Hepatocyte (in vitro differentiated cells): ENCODE results near the gene HOXD10. TPM values are rescaled to one million over a fixed set of nuclear protein-coding genes. Genes with fewer than 3 reads are reported as not detected.

Experiments
- DNase-seq: peaks from one replicate; pipeline ENCODE4 v3.0.0-alpha.2; 2016; ENCODE audit warnings: low spot score
- H2AFZ ChIP-seq: fragments of 200-600 bp; sonication (generic); 2 replicates; pipeline ENCODE4 v1.6.0; 2016; ENCODE audit warnings: antibody characterized with exemption, mild to moderate bottlenecking
- H3K27ac ChIP-seq: fragments of 200-600 bp; sonication (generic); 2 replicates; pipeline ENCODE4 v1.5.1; 2016; ENCODE audit warnings: mild to moderate bottlenecking
- H3K27me3 ChIP-seq: fragments of 200-600 bp; sonication (generic); 2 replicates; pipeline ENCODE4 v1.6.1; 2016
- H3K36me3 ChIP-seq: fragments of 200-600 bp; sonication (generic); replicated peaks from 2 replicates; pipeline ENCODE4 v1.5.1; 2016; ENCODE audit warnings: low read depth; ENCODE audit not compliant: insufficient read depth
- H3K4me1 ChIP-seq: fragments of 200-600 bp; sonication (generic); 2 replicates; pipeline ENCODE4 v1.5.1; 2016; ENCODE audit warnings: mild to moderate bottlenecking, moderate library complexity; ENCODE audit not compliant: insufficient read depth
- H3K4me2 ChIP-seq: fragments of 200-600 bp; sonication (generic); 2 replicates; pipeline ENCODE4 v1.6.0; 2016
- H3K4me3 ChIP-seq: fragments of 200-600 bp; sonication (generic); 2 replicates; pipeline ENCODE4 v1.5.1; 2016; ENCODE audit warnings: mild to moderate bottlenecking
- H3K79me2 ChIP-seq: fragments of 200-600 bp; sonication (generic); 2 replicates; pipeline ENCODE4 v1.6.0; 2017; ENCODE audit warnings: mild to moderate bottlenecking
- H3K9me2 ChIP-seq: fragments of 200-600 bp; sonication (generic); replicated peaks from 2 replicates; pipeline ENCODE4 v1.6.0; 2017; ENCODE audit warnings: mild to moderate bottlenecking; ENCODE audit not compliant: insufficient read depth
- H3K9me3 ChIP-seq: fragments of 200-600 bp; sonication (generic); 2 replicates; pipeline ENCODE4 v1.5.1; 2016; ENCODE audit warnings: low read depth, mild to moderate bottlenecking
- H4K20me1 ChIP-seq: fragments of 200-600 bp; sonication (generic); 2 replicates; pipeline ENCODE4 v1.6.0; 2016; ENCODE audit warnings: mild to moderate bottlenecking; ENCODE audit not compliant: insufficient read depth, poor library complexity, severe bottlenecking
- EZH2 ChIP-seq: fragments of 200-600 bp; sonication (generic); IDR thresholded peaks from 2 replicates; pipeline ENCODE4 v1.6.1; 2016; ENCODE audit warnings: antibody characterized with exemption, mild to moderate bottlenecking, borderline replicate concordance
- EZH2phosphoT487 ChIP-seq: fragments of 200-600 bp; sonication (generic); IDR thresholded peaks from one replicate; pipeline ENCODE4 v1.6.1; 2018; ENCODE audit warnings: antibody characterized with exemption, mild to moderate bottlenecking, low read depth, moderate library complexity; ENCODE audit not compliant: unreplicated experiment, severe bottlenecking
- WGBS: methylation state at CpG from one replicate; pipeline ENCODE4 v1.1.6; 2016; ENCODE audit warnings: low lambda C conversion rate; ENCODE audit errors: missing lambda C conversion rate; 5-methylcytosine and 5-hydroxymethylcytosine counted together
- polyA plus RNA-seq: library from polyadenylated mRNA; unstranded; fragments of >200 nt; fragmentation: Nextera tagmentation; extraction: Ambion mirVana; gene quantifications from 2 replicates; pipeline ENCODE4 v1.2.1, GENCODE V29; 2016
- total RNA-seq: library from RNA; depleted of rRNA; stranded (reverse); fragments of >200 nt; gene quantifications from 2 replicates; pipeline ENCODE4 v1.2.3, GENCODE V29; 2014
- TF ChIP-seq, protein P1 (sequence below): fragments of 200-600 bp; sonication (generic); IDR thresholded peaks from 2 replicates; pipeline ENCODE4 v1.5.1; 2016; ENCODE audit warnings: antibody characterized with exemption, mild to moderate bottlenecking; ENCODE audit not compliant: poor library complexity

The HOXD10 gene
- total and polyA plus RNA-seq, 2 experiments from 2014 or later: 5.1 to 8.5 TPM

DNA sequence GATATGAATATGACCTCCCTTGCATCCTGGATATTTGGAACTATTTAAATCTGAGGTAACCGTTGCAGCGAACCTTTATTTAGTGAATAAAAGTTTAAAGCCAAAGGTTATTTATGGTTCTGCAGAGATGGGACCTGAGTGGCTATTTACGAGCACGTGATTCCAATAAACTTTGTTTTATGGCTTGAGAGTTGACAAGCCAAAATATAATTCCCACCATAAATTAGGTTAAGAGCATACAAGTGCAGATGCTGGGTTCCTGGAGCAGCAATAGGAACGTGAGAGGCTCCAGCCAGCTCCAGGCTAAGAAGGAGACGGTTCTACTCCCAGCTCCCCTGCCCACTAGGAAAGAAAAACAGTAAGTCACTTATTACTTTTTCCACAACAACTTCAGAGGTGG lies 29.5 kb downstream of the HOXD10 start:
- Histone ChIP-seq H2AFZ (no peak overlapping the region), H3K36me3 (no peaks in the 10 kb centered on the region), H3K79me2 (no peaks in the 10 kb centered on the region), H3K4me2 (no peak overlapping the region), H3K27ac (no peak overlapping the region), H3K27me3 (peaks cover 98% of the 10 kb centered on the region), H4K20me1 (no peaks in the 10 kb centered on the region), H3K9me3 (no peaks in the 10 kb centered on the region), H3K9me2 (no peaks in the 10 kb centered on the region), H3K4me3 (no peak overlapping the region), H3K4me1 (no peaks in the 10 kb centered on the region)
- 37% methylated on average over 6 of the region's 6 CpGs for WGBS
- no peak for DNase-seq
- TF ChIP-seq, protein P1, sequence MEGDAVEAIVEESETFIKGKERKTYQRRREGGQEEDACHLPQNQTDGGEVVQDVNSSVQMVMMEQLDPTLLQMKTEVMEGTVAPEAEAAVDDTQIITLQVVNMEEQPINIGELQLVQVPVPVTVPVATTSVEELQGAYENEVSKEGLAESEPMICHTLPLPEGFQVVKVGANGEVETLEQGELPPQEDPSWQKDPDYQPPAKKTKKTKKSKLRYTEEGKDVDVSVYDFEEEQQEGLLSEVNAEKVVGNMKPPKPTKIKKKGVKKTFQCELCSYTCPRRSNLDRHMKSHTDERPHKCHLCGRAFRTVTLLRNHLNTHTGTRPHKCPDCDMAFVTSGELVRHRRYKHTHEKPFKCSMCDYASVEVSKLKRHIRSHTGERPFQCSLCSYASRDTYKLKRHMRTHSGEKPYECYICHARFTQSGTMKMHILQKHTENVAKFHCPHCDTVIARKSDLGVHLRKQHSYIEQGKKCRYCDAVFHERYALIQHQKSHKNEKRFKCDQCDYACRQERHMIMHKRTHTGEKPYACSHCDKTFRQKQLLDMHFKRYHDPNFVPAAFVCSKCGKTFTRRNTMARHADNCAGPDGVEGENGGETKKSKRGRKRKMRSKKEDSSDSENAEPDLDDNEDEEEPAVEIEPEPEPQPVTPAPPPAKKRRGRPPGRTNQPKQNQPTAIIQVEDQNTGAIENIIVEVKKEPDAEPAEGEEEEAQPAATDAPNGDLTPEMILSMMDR: no peak
- TF ChIP-seq EZH2 (no peak), EZH2phosphoT487 (no peak)

DNA sequence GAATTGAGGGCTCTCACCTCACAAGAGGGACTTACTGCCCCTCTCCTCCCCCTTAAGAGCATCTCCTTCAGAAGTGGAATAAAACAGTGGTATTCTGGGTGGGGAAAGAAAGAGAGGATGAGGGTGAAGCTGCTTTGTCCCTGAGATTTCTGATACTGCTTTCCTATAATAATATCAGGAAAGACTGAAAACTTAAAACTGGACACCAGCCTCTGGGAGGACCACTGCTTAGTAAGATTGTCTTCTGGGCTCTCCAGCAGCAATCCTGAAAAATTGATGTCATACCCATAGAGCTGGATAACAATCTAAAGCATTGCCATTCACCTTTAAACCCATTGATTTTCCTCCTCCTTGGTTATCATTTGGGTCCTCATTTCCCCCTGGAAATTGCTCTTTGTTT lies 30.1 kb downstream of the HOXD10 start:
- no peak overlapping the region for H3K27ac ChIP-seq
- no peak overlapping the region for H2AFZ ChIP-seq
- H3K9me3 ChIP-seq: no peaks in the 10 kb centered on the region
- peaks cover 98% of the 10 kb centered on the region for H3K27me3 ChIP-seq
- no peak overlapping the region for H3K4me2 ChIP-seq
- TF ChIP-seq EZH2 (no peak), EZH2phosphoT487 (no peak)
- H3K9me2 ChIP-seq: no peaks in the 10 kb centered on the region
- H4K20me1 ChIP-seq: no peaks in the 10 kb centered on the region
- no peaks in the 10 kb centered on the region for H3K79me2 ChIP-seq
- no peaks in the 10 kb centered on the region for H3K4me1 ChIP-seq
- H3K36me3 ChIP-seq: no peaks in the 10 kb centered on the region
- no peak overlapping the region for H3K4me3 ChIP-seq
- DNase-seq: no peak

DNA sequence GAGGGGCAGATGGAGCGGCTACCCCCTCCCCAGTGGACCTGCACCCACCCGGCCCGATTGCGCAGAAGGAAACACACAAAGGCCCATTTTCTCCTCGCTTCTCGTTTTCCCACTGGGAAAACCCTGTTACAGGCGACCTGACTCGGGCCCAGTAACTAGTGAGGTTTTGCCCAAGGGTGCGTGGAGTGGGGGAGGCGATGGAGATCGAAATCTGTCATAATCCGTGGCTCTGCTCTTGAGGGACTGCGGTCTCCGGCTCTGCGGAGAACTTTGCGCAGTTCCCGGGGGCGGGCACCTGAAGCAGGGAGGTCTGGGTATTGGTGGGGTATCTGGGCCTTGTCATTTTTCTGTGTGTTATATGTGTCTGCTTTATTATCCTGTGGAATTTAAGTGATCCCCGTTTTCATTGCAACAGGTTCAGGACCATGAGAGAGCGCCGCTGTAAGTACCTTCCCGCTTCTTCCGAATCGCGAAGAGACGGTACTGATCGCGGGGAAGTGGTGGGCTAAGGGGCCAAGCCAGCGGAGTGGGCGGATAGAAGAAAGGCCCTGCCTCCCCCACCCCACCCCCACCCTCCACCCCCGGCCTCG lies 30.7 kb downstream of the HOXD10 start:
- no peak overlapping the region for H3K4me2 ChIP-seq
- no peak overlapping the region for H3K4me3 ChIP-seq
- no peaks in the 10 kb centered on the region for H3K4me1 ChIP-seq
- peaks cover 96% of the 10 kb centered on the region for H3K27me3 ChIP-seq
- H2AFZ ChIP-seq: no peak overlapping the region
- no peaks in the 10 kb centered on the region for H3K9me3 ChIP-seq
- no peaks in the 10 kb centered on the region for H3K36me3 ChIP-seq
- no peak overlapping the region for H3K27ac ChIP-seq
- WGBS: 37% methylated on average over 32 of the region's 32 CpGs
- no peaks in the 10 kb centered on the region for H4K20me1 ChIP-seq
- TF ChIP-seq EZH2 (no peak), EZH2phosphoT487 (no peak)
- TF ChIP-seq, protein P1: no peak
- no peaks in the 10 kb centered on the region for H3K79me2 ChIP-seq
- DNase-seq: no peak
- H3K9me2 ChIP-seq: no peaks in the 10 kb centered on the region

DNA sequence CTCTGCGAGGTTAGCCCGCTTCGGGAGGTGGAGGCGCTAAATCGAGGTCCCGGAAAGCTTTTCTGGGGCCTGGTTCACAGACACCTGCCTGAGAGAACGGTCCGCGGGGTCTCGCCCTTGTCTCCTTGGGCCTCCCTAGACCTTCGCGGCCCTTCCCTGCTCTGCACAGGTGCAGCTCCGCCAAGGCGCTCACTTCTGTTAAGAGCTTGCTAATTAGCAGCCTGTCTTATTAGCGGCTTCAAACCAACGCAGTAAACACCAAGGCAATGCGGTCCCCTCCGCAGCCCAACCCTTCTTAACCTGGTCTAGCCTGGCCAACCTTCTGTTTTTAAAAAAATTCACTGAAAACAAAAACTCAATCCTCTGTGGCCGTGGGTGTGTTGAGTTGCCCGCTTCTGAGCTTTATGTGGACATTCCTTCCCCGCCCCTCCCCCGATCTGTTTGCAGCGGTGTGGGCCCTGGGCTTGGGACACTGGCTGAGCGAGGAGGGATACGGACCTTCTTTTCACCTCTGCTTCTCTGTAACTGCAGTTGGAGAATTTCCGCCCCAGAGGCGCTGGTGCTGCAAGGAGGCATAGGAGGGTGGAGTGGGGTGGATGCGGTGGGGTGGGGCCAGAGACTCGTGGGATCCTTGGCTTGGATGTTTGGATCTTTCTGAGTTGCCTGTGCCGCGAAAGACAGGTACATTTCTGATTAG lies 31.4 kb downstream of the HOXD10 start:
- WGBS: 25% methylated on average over 31 of the region's 31 CpGs
- Histone ChIP-seq H2AFZ (no peak overlapping the region), H3K27ac (no peak overlapping the region), H4K20me1 (no peaks in the 10 kb centered on the region), H3K4me3 (no peak overlapping the region), H3K4me2 (no peak overlapping the region), H3K9me3 (no peaks in the 10 kb centered on the region), H3K9me2 (no peaks in the 10 kb centered on the region), H3K4me1 (no peaks in the 10 kb centered on the region), H3K79me2 (no peaks in the 10 kb centered on the region), H3K27me3 (peaks cover 96% of the 10 kb centered on the region), H3K36me3 (no peaks in the 10 kb centered on the region)
- peak; percentile 95 for TF ChIP-seq EZH2
- peak; percentile 85 for TF ChIP-seq EZH2phosphoT487
- TF ChIP-seq, protein P1: no peak
- no peak for DNase-seq
